ENCODE results near the gene TMC1.

Gene TMC1

DNA sequence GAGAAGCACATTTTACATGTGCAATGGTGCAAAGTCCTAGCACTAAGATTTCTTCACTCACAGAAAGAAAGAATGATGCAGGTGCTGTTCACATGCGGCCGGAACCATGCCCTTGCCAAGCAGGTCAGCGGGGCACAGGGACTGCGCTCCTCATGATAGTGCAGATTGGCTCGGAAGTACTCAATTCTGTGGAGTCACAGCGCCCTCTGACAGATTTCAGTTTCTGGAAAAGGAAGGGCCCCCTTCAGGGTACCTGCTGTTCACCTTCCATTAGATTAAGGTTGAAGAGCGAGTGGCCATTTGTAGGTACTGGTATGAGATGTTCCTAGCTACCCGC lies 75.7 kb downstream of the TMC1 start:
- Histone ChIP-seq H3K36me3 (ENCODE audit: control insufficient read depth, insufficient read depth, low read length) (no peaks in the 10 kb centered on the region), H3K4me2 (ENCODE audit: low read length) (no peak overlapping the region), H3K4me1 (no peaks in the 10 kb centered on the region), H3K9ac (no peak overlapping the region), H2AFZ (no peak overlapping the region), H3K9me3 (ENCODE audit: control insufficient read depth, low read length) (no peaks in the 10 kb centered on the region), H3K4me3 (ENCODE audit: low read depth, low read length) (no peak overlapping the region), H3K79me2 (no peaks in the 10 kb centered on the region), H3K27me3 (ENCODE audit: control insufficient read depth, insufficient read depth, low read length) (no peaks in the 10 kb centered on the region), H3K27ac (no peak overlapping the region)
- TF ChIP-seq, protein P1, sequence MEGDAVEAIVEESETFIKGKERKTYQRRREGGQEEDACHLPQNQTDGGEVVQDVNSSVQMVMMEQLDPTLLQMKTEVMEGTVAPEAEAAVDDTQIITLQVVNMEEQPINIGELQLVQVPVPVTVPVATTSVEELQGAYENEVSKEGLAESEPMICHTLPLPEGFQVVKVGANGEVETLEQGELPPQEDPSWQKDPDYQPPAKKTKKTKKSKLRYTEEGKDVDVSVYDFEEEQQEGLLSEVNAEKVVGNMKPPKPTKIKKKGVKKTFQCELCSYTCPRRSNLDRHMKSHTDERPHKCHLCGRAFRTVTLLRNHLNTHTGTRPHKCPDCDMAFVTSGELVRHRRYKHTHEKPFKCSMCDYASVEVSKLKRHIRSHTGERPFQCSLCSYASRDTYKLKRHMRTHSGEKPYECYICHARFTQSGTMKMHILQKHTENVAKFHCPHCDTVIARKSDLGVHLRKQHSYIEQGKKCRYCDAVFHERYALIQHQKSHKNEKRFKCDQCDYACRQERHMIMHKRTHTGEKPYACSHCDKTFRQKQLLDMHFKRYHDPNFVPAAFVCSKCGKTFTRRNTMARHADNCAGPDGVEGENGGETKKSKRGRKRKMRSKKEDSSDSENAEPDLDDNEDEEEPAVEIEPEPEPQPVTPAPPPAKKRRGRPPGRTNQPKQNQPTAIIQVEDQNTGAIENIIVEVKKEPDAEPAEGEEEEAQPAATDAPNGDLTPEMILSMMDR (IDR thresholded peaks at IDR 0.05), result no peak

DNA sequence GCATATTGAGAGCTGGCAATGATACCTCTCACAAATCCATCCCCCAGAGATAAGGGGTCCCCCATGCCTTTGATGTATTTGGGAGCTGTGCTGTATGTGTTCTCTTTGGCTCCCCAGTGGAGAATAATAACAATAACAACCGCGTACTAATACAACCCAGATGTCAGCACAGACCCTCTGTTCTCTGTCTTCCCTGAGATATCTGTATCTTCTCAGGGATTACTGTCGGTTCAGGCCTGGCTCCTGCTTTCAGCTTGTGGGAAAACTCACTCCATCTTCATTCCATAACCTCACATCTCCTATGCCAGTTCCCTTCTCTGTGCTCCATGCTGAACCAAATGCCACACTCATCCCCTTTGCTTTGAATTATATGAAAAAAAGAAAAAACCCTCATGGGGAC lies 76.2 kb downstream of the TMC1 start:
- H3K9ac ChIP-seq, result no peak overlapping the region
- H3K4me3 ChIP-seq (ENCODE audit: low read depth, low read length), result no peak overlapping the region
- no peak overlapping the region for H2AFZ ChIP-seq
- H3K36me3 ChIP-seq (ENCODE audit: control insufficient read depth, insufficient read depth, low read length), result no peaks in the 10 kb centered on the region
- H3K4me1 ChIP-seq, result no peaks in the 10 kb centered on the region
- TF ChIP-seq, protein P1 (IDR thresholded peaks at IDR 0.05), result no peak
- no peaks in the 10 kb centered on the region for H3K79me2 ChIP-seq
- H3K4me2 ChIP-seq (ENCODE audit: low read length), result no peak overlapping the region
- no peaks in the 10 kb centered on the region for H3K9me3 ChIP-seq (ENCODE audit: control insufficient read depth, low read length)
- H3K27me3 ChIP-seq (ENCODE audit: control insufficient read depth, insufficient read depth, low read length), result no peaks in the 10 kb centered on the region
- H3K27ac ChIP-seq, result no peak overlapping the region

DNA sequence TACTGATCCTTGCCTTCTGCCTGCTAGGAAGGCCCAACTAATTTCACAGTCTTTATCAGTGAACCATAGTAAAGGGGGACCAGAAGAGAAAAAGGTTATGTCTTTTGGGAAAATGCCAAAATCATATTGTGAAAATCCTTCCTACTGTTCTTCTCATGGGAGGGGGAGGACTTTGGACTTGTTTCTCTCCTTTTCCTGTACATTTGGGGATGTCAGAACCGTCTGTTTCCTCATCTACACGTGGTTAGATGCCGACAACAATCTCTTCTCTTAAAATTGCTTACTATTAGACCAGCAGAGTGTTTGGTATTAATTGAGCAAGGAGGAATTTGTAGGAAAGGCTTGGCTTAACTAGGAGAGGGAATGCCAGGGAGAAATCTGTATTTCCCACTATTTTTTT lies 77.2 kb downstream of the TMC1 start:
- Histone ChIP-seq H3K36me3 (ENCODE audit: control insufficient read depth, insufficient read depth, low read length) (no peaks in the 10 kb centered on the region), H3K4me1 (no peaks in the 10 kb centered on the region)

DNA sequence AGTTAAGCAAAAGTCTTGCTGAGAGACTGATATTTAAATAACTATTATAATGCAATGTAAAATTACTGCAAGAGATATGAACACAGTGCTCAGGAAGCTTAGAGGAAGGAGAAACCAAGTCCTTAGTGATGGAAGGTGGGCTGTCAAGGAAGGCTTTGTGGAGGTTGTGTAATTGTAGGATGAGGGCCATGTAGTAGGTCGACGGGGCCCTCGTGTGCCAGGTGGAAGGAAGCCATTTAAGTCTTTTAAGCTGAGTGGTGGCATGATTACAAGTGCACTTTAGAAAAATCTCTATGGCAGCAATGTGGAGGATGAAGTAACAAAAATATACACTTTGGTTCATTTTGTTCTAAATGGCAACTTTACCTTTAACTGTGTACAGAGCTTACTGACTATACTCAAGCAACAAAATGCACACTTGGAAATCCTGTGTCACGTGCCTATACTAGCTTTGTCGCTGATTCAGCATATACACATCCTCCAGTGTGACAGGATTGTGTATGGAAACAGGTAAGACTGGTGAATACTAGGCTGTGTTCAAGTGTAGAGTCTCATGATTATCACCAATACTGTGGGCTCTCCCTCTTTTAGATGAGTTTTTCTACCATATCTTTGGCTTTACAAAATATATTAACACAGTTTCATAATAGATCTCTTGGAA lies 78.6 kb downstream of the TMC1 start:
- Histone ChIP-seq H3K4me1 (no peaks in the 10 kb centered on the region), H3K36me3 (ENCODE audit: control insufficient read depth, insufficient read depth, low read length) (no peaks in the 10 kb centered on the region), H2AFZ (no peak overlapping the region), H3K4me2 (ENCODE audit: low read length) (no peak overlapping the region), H3K4me3 (ENCODE audit: low read depth, low read length) (no peak overlapping the region), H3K27me3 (ENCODE audit: control insufficient read depth, insufficient read depth, low read length) (no peaks in the 10 kb centered on the region), H3K79me2 (no peaks in the 10 kb centered on the region), H3K27ac (no peak overlapping the region), H3K9me3 (ENCODE audit: control insufficient read depth, low read length) (no peaks in the 10 kb centered on the region), H3K9ac (no peak overlapping the region)
- TF ChIP-seq, protein P1 (IDR thresholded peaks at IDR 0.05), result no peak

More for the DNA sequence above, 77.2 kb downstream of the TMC1 start:
- TF ChIP-seq, protein P1 (IDR thresholded peaks at IDR 0.05), result no peak
- H3K9ac ChIP-seq, result no peak overlapping the region
- H3K27me3 ChIP-seq (ENCODE audit: control insufficient read depth, insufficient read depth, low read length), result no peaks in the 10 kb centered on the region
- no peak overlapping the region for H3K4me2 ChIP-seq (ENCODE audit: low read length)
- H3K4me3 ChIP-seq (ENCODE audit: low read depth, low read length), result no peak overlapping the region
- no peaks in the 10 kb centered on the region for H3K79me2 ChIP-seq
- no peaks in the 10 kb centered on the region for H3K9me3 ChIP-seq (ENCODE audit: control insufficient read depth, low read length)
- no peak overlapping the region for H2AFZ ChIP-seq
- H3K27ac ChIP-seq, result no peak overlapping the region

DNA sequence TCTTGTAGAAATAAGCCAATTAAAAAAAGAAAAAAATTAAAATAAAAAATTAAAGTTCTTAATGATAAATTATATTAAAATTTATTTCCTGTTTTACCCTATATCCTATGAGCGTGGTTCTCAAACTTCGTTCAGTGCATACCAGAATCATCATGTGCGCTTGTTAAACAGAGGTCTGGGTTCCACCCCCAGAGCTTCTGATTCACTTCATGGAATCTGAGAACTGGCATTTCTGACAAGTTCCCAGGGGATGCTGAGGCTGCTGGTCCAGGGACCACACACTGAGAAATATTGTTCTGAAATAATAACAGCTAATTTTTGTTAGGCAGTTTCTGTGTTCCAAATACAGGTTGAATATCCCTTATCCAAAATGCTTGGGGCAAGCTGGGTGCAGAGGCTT lies 79.3 kb downstream of the TMC1 start:
- Histone ChIP-seq H2AFZ (no peak overlapping the region), H3K9me3 (ENCODE audit: control insufficient read depth, low read length) (no peaks in the 10 kb centered on the region), H3K9ac (no peak overlapping the region), H3K4me3 (ENCODE audit: low read depth, low read length) (no peak overlapping the region), H3K27ac (no peak overlapping the region), H3K4me2 (ENCODE audit: low read length) (no peak overlapping the region), H3K27me3 (ENCODE audit: control insufficient read depth, insufficient read depth, low read length) (no peaks in the 10 kb centered on the region), H3K36me3 (ENCODE audit: control insufficient read depth, insufficient read depth, low read length) (no peaks in the 10 kb centered on the region), H3K79me2 (no peaks in the 10 kb centered on the region), H3K4me1 (no peaks in the 10 kb centered on the region)
- TF ChIP-seq, protein P1 (IDR thresholded peaks at IDR 0.05), result no peak

Data from parathyroid adenoma (tissue), 2 donors.